ENCODE data around the gene FRS3. TPM values are rescaled to one million over a fixed set of nuclear protein-coding genes. Genes with fewer than 3 reads are reported as not detected.

The FRS3 gene
- total RNA-seq, 1 experiment from 2014 or later, result 4.3 TPM

GRCh38 chr6:41821266-41821665 lies 41.6 kb upstream of the FRS3 start:
- CTCF ChIA-PET, result no interaction called here
- no TSS peak for BruUV-seq (replicated peaks)
- Histone ChIP-seq H3K79me2 (ENCODE audit: low read length) (no peaks in the 10 kb centered on the region), H3K9me2 (replicated peaks; ENCODE audit: low read length) (no peaks in the 10 kb centered on the region), H4K20me1 (ENCODE audit: low read length) (no peaks in the 10 kb centered on the region), H3K9ac (ENCODE audit: low read length) (no peak overlapping the region), H3F3A (ENCODE audit: low read length, unreplicated experiment) (no peaks in the 10 kb centered on the region), H3K4me3 (ENCODE audit: low read length) (no peak overlapping the region), H2AFZ (ENCODE audit: low read length) (no peak overlapping the region), H3K27ac (ENCODE audit: low read length) (no peak overlapping the region), H3K36me3 (ENCODE audit: low read depth, low read length) (no peaks in the 10 kb centered on the region), H3K4me2 (ENCODE audit: low read length) (no peak overlapping the region), H3K27me3 (ENCODE audit: low read length) (no peaks in the 10 kb centered on the region), H3K9me3 (ENCODE audit: low read length) (no peaks in the 10 kb centered on the region), H3K4me1 (ENCODE audit: insufficient read depth, low read length) (peaks cover 12% of the 10 kb centered on the region)
- ATAC-seq, result no peak
- DNase-seq, result no peak
- intact Hi-C loops (cut with micrococcal nuclease), result no loop called here
- no peak for TF ChIP-seq EZH2phosphoT487 (IDR thresholded peaks at IDR 0.05; ENCODE audit: borderline replicate concordance, low read length)
- no peak for TF ChIP-seq CTCF (conservative IDR thresholded peaks at IDR 0.05; ENCODE audit: low read depth, low read length)
- no peak for TF ChIP-seq EZH2 (IDR thresholded peaks at IDR 0.05; ENCODE audit: low read length, unreplicated experiment)
- POLR2A ChIA-PET (ENCODE audit: unreplicated experiment), result no interaction called here

DNA sequence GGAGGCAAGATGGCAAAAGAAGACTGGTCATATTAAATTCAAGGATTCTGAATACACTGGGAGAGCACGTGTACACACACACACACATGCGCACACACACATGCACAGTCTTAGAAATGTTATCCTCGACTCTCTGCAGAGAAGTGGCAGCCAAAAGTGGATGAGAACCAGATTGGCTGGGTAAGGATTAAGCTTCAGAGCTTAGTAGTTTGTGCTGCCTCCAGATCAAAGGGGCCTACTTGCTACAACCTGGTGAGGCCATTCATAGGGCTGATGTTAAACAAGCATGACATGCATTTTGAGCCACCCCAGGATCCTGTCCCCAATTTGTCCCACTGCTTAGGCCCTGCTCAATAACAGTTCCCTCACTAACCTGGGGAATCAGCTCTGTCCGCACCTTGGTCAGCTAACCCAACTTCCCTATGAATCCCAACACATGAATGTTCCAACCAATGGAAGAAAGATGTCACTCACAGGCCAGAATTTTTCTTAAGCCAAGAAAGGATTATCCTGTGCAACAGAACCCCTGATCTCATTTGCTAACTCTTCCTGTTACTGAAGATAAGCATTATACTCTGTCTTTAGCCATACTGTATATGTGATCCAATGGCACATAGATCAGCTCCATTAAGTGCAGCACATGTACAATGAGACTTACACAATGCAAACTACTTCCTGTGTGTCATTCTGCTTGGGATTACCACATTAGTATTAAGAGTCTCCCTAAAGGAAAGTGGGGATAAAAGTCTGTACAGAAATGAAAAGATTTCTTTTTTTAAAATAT lies 38.8 kb upstream of the FRS3 start:
- no peaks in the 10 kb centered on the region for H3K9me2 ChIP-seq (replicated peaks; ENCODE audit: low read length)
- H3K27ac ChIP-seq (ENCODE audit: low read length), result no peak overlapping the region
- H3K36me3 ChIP-seq (ENCODE audit: low read depth, low read length), result no peaks in the 10 kb centered on the region
- H3K4me2 ChIP-seq (ENCODE audit: low read length), result no peak overlapping the region
- no peak overlapping the region for H2AFZ ChIP-seq (ENCODE audit: low read length)
- no peaks in the 10 kb centered on the region for H3K27me3 ChIP-seq (ENCODE audit: low read length)
- TF ChIP-seq CTCF (conservative IDR thresholded peaks at IDR 0.05; ENCODE audit: low read depth, low read length) (no peak), EZH2phosphoT487 (IDR thresholded peaks at IDR 0.05; ENCODE audit: borderline replicate concordance, low read length) (no peak), EZH2 (IDR thresholded peaks at IDR 0.05; ENCODE audit: low read length, unreplicated experiment) (no peak)
- H3K79me2 ChIP-seq (ENCODE audit: low read length), result no peaks in the 10 kb centered on the region
- intact Hi-C loops (cut with micrococcal nuclease), result no loop called here
- no peak overlapping the region for H3K4me3 ChIP-seq (ENCODE audit: low read length)
- POLR2A ChIA-PET (ENCODE audit: unreplicated experiment), result no interaction called here
- no peaks in the 10 kb centered on the region for H3F3A ChIP-seq (ENCODE audit: low read length, unreplicated experiment)
- no peak for DNase-seq
- H3K9me3 ChIP-seq (ENCODE audit: low read length), result no peaks in the 10 kb centered on the region
- no peaks in the 10 kb centered on the region for H3K4me1 ChIP-seq (ENCODE audit: insufficient read depth, low read length)
- no peak overlapping the region for H3K9ac ChIP-seq (ENCODE audit: low read length)
- no TSS peak for BruUV-seq (replicated peaks)
- H4K20me1 ChIP-seq (ENCODE audit: low read length), result no peaks in the 10 kb centered on the region
- CTCF ChIA-PET, result no interaction called here
- no peak for ATAC-seq

GRCh38 chr6:41815587-41815986 lies 35.9 kb upstream of the FRS3 start:
- no peak overlapping the region for H3K9ac ChIP-seq (ENCODE audit: low read length)
- TF ChIP-seq CTCF (conservative IDR thresholded peaks at IDR 0.05; ENCODE audit: low read depth, low read length), result no peak
- TF ChIP-seq EZH2 (IDR thresholded peaks at IDR 0.05; ENCODE audit: low read length, unreplicated experiment), result no peak
- no peak for TF ChIP-seq EZH2phosphoT487 (IDR thresholded peaks at IDR 0.05; ENCODE audit: borderline replicate concordance, low read length)
- no peaks in the 10 kb centered on the region for H3K9me3 ChIP-seq (ENCODE audit: low read length)
- no peaks in the 10 kb centered on the region for H3K36me3 ChIP-seq (ENCODE audit: low read depth, low read length)
- intact Hi-C loops (cut with micrococcal nuclease), result no loop called here
- no peaks in the 10 kb centered on the region for H3K79me2 ChIP-seq (ENCODE audit: low read length)
- H3K27ac ChIP-seq (ENCODE audit: low read length), result no peak overlapping the region
- no peaks in the 10 kb centered on the region for H4K20me1 ChIP-seq (ENCODE audit: low read length)
- no peaks in the 10 kb centered on the region for H3K4me1 ChIP-seq (ENCODE audit: insufficient read depth, low read length)
- H3F3A ChIP-seq (ENCODE audit: low read length, unreplicated experiment), result no peaks in the 10 kb centered on the region
- ATAC-seq (no peak), DNase-seq (no peak)
- no peak overlapping the region for H3K4me3 ChIP-seq (ENCODE audit: low read length)
- H3K4me2 ChIP-seq (ENCODE audit: low read length), result no peak overlapping the region
- POLR2A ChIA-PET (ENCODE audit: unreplicated experiment), result no interaction called here
- no TSS peak for BruUV-seq (replicated peaks)
- no peaks in the 10 kb centered on the region for H3K9me2 ChIP-seq (replicated peaks; ENCODE audit: low read length)
- no peak overlapping the region for H2AFZ ChIP-seq (ENCODE audit: low read length)
- CTCF ChIA-PET, result no interaction called here
- H3K27me3 ChIP-seq (ENCODE audit: low read length), result no peaks in the 10 kb centered on the region

Measured in PC-3 (cell line).